Dendritic cell treated with granulocyte-macrophage colony-stimulating factor and Interleukin-4, amounts not matched to agents 40 ng/mL and 50 ng/mL, for 4 days (primary cell): ENCODE data around the gene AUTS2.
A peak's percentile ranks its signal among the peaks of the same experiment; 100 is the strongest.

Source experiments
- H3K27ac Mint-ChIP-seq: one replicate; pipeline ENCODE4 v1.8.0; 2022; ENCODE audit warnings: mild to moderate bottlenecking, mixed read lengths
- H3K27me3 Mint-ChIP-seq: one replicate; pipeline ENCODE4 v1.8.0; 2022; ENCODE audit warnings: mild to moderate bottlenecking, mixed read lengths
- H3K36me3 Mint-ChIP-seq: one replicate; pipeline ENCODE4 v1.8.0; 2022; ENCODE audit warnings: low read depth, mixed read lengths
- H3K4me1 Mint-ChIP-seq: one replicate; pipeline ENCODE4 v1.8.0; 2022; ENCODE audit warnings: low read depth, mixed read lengths
- H3K4me3 Mint-ChIP-seq: one replicate; pipeline ENCODE4 v1.8.0; 2022; ENCODE audit warnings: mild to moderate bottlenecking, moderate library complexity, mixed read lengths
- H3K9me3 Mint-ChIP-seq: one replicate; pipeline ENCODE4 v1.8.0; 2022; ENCODE audit warnings: mixed read lengths
- intact Hi-C: fragments of 100-400 bp; cut with micrococcal nuclease; formaldehyde crosslinking; loops from one replicate; pipeline ENCODE4 v1.15.0; 2022

Gene AUTS2

DNA sequence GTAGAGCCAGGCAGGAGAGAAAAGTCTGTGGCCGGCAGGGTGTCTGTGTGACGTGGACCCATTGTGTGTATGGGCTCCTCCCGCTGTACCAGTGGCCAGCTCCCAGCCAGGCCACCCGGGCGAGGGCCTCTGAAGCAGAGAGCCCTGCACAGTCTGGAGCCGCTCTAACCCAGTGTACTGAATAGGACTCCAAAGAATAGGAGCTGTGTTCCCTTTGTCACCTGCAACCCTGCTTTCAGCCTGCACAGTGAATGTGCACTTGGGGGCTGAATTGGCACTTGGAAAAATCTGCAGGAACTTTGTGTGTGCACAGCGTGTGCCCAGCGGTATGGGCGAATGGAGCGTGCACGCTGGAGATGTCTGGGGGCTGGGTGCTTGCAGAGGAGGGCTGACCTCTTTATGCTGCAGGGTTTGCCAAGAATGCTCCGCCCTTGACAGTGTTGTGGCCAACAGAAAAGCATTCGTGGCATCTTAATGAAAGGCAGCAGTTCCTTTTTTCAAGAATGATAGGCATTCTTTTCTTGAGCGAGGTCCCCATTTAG, 216.2 kb downstream of the AUTS2 start:
- H3K36me3 Mint-ChIP-seq = no peaks in the 10 kb centered on the region
- H3K4me1 Mint-ChIP-seq = peaks cover 5% of the 10 kb centered on the region
- H3K9me3 Mint-ChIP-seq = no peaks in the 10 kb centered on the region
- H3K27ac Mint-ChIP-seq = no peak overlapping the region
- no peak overlapping the region for H3K4me3 Mint-ChIP-seq
- intact Hi-C loops = no loop called here
- H3K27me3 Mint-ChIP-seq = peaks cover 1% of the 10 kb centered on the region

DNA sequence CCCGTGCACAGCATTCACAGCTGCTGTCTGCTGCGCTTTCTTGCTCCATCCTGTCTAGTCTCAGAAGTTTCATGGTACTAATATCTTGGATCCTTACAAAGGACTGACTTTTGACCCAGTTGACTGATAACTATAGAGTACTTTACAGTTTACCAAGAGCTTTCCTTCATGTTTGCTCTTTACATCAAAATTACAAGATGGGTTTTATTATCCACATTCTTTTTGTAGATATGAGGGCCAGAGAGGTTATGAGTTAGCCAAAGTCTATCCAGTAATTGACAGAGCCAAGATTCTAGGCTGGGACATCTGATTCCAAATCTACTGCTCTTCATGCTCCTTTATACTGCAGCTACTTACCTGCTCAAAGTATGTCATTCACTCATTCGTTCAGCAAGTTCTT, 218.2 kb downstream of the AUTS2 start:
- H3K4me3 Mint-ChIP-seq = no peak overlapping the region
- no peaks in the 10 kb centered on the region for H3K9me3 Mint-ChIP-seq
- H3K27ac Mint-ChIP-seq = no peak overlapping the region
- H3K27me3 Mint-ChIP-seq = peaks cover 11% of the 10 kb centered on the region
- H3K36me3 Mint-ChIP-seq = no peaks in the 10 kb centered on the region
- H3K4me1 Mint-ChIP-seq = peaks cover 5% of the 10 kb centered on the region
- intact Hi-C loops = no loop called here

DNA sequence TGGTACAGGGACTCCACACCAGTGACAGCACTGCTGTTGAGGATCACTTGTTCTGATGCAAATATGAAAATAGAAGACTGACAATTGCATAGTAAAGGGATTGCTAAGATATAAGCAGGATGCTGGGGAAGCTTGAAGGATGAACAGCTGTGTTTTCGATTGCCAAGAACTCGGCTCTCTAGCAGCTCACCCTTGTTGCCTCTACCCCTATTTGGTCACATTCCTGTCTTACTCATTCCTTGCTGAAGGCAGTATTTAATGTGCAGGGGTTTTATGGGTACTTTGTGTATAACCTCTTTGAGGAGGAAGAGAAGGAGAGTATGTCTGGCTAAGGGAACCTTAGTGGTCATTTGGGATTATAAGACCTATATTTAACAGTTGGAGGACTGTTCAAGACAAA, 218.8 kb downstream of the AUTS2 start:
- H3K27ac Mint-ChIP-seq = no peak overlapping the region
- H3K4me3 Mint-ChIP-seq = no peak overlapping the region
- no peaks in the 10 kb centered on the region for H3K36me3 Mint-ChIP-seq
- intact Hi-C loops = no loop called here
- no peaks in the 10 kb centered on the region for H3K9me3 Mint-ChIP-seq
- peaks cover 5% of the 10 kb centered on the region for H3K4me1 Mint-ChIP-seq
- peaks cover 17% of the 10 kb centered on the region for H3K27me3 Mint-ChIP-seq

DNA sequence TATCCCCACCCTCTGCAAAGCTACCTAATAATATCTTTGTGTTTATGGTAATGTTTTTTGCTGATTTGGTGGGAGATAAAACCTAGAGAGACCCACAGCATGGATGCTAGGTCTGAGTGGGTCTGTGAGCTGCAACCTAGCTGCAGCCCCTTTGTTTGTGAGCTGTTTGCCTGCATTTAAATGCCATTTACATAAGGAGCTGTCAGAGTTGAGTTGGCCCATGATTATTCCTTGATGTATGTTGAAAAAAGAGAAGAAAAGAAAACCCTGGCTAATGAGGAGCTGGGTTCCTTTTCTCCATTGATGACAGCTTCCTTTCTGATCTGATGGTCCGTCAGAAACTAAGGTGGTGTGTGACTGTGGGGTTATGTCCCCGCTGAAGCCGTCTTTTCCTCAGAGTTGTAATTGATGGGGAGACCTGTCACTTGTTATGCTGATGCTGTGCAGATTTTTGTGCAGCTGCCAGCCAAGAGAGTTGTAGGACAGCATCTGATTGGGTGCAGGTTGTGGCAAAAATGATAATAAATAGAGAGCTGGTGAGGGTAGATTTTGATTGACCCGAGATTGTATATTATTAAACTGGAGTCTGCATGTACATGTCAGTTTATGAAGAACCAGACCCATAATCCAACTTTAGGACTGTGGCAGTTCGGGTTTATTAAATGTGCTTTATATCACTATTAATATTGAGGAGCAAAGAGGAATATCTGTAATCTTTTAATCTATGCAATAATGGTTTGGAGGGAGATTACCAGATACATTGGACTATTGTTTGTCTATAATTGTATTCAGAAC, 219.8 kb downstream of the AUTS2 start:
- intact Hi-C loops = no loop called here
- no peak overlapping the region for H3K4me3 Mint-ChIP-seq
- no peaks in the 10 kb centered on the region for H3K9me3 Mint-ChIP-seq
- no peak overlapping the region for H3K27ac Mint-ChIP-seq
- H3K27me3 Mint-ChIP-seq = peaks cover 25% of the 10 kb centered on the region
- H3K4me1 Mint-ChIP-seq = peaks cover 2% of the 10 kb centered on the region
- H3K36me3 Mint-ChIP-seq = no peaks in the 10 kb centered on the region

DNA sequence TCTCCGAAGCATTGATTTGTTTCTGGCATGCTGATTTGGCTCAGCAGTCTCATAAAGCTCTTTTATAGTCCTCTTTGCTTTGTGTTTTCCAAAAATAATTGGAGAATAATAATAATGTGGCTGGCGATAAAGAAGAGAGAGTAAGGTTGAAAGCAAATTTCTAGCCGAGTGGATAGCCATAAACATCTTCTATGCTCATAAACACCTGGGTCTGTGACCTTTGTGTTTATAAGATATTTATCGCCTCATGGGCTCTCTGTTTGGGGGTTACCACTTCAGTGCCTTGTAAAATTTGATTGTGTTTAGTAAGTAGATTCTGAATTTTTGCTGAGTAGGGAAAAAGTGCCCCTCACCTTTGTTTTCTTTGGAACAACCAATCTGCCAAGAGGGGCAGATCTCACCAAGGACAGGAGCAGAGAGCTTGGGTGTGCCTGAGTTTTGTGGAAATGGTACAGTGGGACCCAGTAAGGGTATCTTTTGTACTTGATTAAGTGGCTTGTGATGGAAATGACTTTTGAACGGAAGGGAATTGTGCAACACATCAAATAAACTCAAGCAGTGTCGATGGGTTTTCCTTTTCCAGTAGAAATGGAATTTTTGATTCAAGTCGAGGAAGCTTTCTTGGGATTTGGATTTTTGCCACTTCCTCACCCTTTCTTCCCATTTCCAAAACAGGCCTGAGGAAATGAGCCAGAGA, 220.5 kb downstream of the AUTS2 start:
- H3K27ac Mint-ChIP-seq = no peak overlapping the region
- no peaks in the 10 kb centered on the region for H3K36me3 Mint-ChIP-seq
- no peaks in the 10 kb centered on the region for H3K9me3 Mint-ChIP-seq
- peaks cover 4% of the 10 kb centered on the region for H3K4me1 Mint-ChIP-seq
- intact Hi-C loops = no loop called here
- no peak overlapping the region for H3K4me3 Mint-ChIP-seq
- peaks cover 32% of the 10 kb centered on the region for H3K27me3 Mint-ChIP-seq

DNA sequence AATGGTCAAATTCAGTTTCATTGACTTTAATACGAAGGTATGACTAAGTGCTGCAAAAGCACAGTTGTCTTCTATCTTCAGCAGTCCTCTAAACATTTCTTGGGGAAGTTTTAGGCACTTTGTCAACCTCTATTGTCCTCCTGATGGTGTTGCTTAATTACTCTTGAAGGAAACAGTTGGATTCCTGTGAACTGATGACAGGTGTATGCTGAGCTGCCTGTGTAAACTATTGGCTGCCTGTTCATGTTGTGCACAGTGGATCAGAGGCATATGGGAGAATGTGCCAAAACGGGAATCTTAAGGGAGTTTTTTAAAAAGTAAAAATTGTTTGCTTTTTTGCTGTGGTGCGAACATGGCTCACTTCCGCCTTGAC, 221.0 kb downstream of the AUTS2 start:
- peaks cover 32% of the 10 kb centered on the region for H3K27me3 Mint-ChIP-seq
- no peak overlapping the region for H3K4me3 Mint-ChIP-seq
- H3K4me1 Mint-ChIP-seq = peaks cover 6% of the 10 kb centered on the region
- no peaks in the 10 kb centered on the region for H3K9me3 Mint-ChIP-seq
- no peaks in the 10 kb centered on the region for H3K36me3 Mint-ChIP-seq
- H3K27ac Mint-ChIP-seq = no peak overlapping the region
- intact Hi-C loops = no loop called here

DNA sequence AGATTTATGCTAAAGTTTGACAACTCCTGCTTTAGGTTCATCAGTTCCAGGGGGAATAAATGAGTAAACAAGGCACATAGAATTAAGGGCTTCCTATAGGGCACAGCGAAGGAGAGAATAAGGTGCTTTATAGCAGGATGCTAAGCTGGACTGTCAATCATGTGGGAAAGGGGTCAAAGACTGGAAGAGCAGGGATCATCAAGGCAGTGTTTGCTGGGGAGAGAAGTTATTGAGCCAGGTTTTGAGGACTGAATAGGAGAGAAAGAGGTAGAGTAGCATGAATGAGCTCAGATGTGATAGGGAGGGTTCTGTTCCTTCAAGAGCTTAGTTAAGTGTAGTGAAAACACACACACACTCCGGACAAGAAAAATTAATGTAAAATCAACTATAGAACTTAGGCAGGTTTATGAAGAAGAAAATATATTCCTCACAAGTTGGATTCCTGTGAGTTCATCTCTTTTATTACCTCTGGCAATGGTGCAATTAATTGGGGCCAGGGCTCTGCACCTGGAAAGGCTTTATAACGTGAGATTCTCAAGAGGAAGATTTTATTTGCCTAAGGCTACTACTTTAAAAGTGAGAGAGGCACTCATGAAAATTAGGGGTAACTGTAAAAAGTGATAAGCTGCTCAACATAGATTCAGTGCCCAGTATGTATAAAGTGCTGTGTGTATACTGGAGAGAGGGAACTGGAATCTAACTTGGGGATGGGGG, 222.4 kb downstream of the AUTS2 start:
- Mint-ChIP-seq H3K4me3 (no peak overlapping the region), H3K36me3 (no peaks in the 10 kb centered on the region), H3K4me1 (peaks cover 12% of the 10 kb centered on the region), H3K9me3 (no peaks in the 10 kb centered on the region), H3K27ac (no peak overlapping the region), H3K27me3 (peaks cover 33% of the 10 kb centered on the region)
- intact Hi-C loops = loop anchor here (10.0 kb wide), 1 partner anchor 354 kb away; no protein-coding TSS in a partner anchor

DNA sequence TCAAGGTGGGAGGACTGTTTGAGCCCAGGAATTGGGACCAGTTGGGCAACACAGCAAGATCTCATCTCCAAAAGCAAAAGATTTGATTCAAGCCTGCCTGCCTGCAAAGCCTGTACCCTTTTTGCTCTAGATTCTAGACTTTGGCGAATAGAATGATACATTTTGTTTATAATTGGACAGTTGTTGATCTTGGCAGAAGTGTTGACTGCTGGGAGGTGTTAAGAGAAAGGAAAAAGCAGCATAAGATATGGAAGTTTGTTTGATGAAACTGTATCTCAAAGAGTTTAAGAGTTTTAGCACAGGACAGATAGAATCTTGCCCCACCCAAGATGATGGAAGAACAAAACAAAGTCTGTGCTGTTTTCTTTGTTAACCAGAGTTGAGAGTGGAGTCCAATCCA, 224.1 kb downstream of the AUTS2 start:
- H3K27me3 Mint-ChIP-seq = peaks cover 35% of the 10 kb centered on the region
- H3K27ac Mint-ChIP-seq = no peak overlapping the region
- intact Hi-C loops = loop anchor here (10.0 kb wide), 1 partner anchor 352 kb away; no protein-coding TSS in a partner anchor
- no peaks in the 10 kb centered on the region for H3K9me3 Mint-ChIP-seq
- no peaks in the 10 kb centered on the region for H3K36me3 Mint-ChIP-seq
- peaks cover 16% of the 10 kb centered on the region for H3K4me1 Mint-ChIP-seq
- H3K4me3 Mint-ChIP-seq = no peak overlapping the region

DNA sequence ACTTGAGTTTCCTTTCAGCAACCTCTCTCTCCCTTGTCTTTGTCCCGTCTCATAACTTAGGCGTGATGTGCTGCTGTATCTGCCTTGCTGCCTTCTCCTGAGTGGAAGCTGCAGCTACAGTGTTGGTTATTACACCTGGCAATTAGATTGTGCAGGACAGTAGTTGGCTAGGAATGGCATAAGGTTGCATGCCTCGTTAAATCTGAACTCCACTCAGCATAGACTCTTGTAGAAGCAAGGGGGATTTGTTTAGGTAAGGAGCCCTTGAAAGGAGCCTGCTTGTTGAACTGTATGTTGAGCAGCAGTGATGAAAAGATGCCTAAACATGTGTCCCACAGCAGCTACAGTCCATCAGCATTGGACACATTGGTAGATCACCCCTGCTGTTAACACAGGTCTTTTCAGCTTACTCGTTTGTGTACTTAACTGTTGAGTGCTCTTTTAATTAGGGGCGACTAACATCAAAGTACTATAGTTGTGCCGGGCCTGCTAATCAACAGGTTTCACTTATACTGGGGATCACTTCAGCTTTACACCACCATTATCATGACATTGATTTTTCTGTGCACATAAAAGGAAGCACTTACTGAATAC, 225.0 kb downstream of the AUTS2 start:
- no peaks in the 10 kb centered on the region for H3K9me3 Mint-ChIP-seq
- H3K4me1 Mint-ChIP-seq = peaks cover 25% of the 10 kb centered on the region
- intact Hi-C loops = loop anchor here (10.0 kb wide), 1 partner anchor 352 kb away; no protein-coding TSS in a partner anchor
- peak overlapping the region; percentile 70 for H3K4me3 Mint-ChIP-seq
- peaks cover 38% of the 10 kb centered on the region for H3K27me3 Mint-ChIP-seq
- no peaks in the 10 kb centered on the region for H3K36me3 Mint-ChIP-seq
- no peak overlapping the region for H3K27ac Mint-ChIP-seq

DNA sequence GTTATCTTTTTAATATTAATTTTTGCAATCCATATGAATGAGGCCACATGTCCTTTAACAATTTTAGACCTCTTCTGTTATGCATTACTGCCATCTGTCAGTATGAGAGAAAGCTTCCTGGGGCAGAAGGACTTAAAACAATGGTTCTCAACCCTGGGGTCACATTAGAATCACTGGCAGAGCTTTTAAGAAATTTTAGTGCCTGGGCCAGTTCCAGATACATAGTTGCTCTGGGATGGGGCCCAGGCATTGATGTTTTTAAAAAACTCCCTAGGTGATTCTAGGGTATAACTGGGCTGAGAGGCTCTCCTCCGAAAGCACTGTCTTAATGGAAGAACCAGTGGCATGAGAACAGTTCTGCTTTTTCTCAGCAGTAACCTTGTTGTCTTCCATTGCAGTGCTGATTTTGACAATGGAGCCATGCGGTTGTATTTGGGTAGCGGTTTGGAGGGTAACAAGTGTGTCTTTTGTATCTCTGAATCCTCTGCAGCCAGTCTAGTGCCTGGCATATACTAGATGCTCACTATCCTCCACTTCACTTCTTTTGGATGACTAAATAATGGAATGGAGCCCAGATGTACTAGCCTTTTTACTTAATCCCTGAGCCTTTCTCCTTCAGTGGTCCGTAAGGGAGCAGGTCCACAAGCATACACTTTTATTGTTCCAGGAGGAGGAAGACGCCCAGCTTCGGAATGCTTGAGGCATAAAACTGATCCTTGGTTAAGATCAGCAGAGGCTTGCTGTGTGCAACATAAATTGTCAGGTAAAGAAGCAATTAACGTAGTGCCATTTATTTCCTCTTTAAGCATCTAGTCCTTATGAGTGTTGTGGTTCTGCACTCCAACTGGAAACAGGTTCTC, 227.1 kb downstream of the AUTS2 start:
- intact Hi-C loops = loop anchor here (10.0 kb wide), 1 partner anchor 349 kb away; no protein-coding TSS in a partner anchor
- Mint-ChIP-seq H3K27me3 (peaks cover 36% of the 10 kb centered on the region), H3K4me3 (no peak overlapping the region), H3K4me1 (peaks cover 25% of the 10 kb centered on the region), H3K9me3 (no peaks in the 10 kb centered on the region), H3K27ac (peak overlapping the region; percentile 66), H3K36me3 (no peaks in the 10 kb centered on the region)

DNA sequence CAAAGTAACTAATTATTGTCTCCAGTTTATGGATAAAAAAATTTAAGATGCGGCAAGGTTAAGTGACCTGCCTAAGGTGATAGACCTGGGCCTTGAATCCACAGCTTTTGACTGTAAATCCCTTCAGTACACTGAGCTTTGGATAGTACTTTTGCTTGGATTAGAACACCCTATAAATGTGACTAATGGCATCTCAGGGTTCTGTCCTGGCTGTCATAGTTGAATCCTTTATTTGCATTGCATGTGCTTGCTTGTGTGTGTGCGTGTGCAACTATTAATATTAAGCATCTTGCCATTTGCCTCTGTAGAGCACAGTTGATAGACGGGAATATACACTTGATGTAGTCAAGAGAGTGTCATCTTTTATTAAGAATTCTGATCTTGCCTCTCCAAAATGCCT, 228.0 kb downstream of the AUTS2 start:
- intact Hi-C loops = loop anchor here (10.0 kb wide), 1 partner anchor 349 kb away; no protein-coding TSS in a partner anchor
- Mint-ChIP-seq H3K4me1 (peaks cover 25% of the 10 kb centered on the region), H3K27me3 (peaks cover 30% of the 10 kb centered on the region), H3K27ac (no peak overlapping the region), H3K4me3 (no peak overlapping the region), H3K9me3 (no peaks in the 10 kb centered on the region), H3K36me3 (no peaks in the 10 kb centered on the region)

DNA sequence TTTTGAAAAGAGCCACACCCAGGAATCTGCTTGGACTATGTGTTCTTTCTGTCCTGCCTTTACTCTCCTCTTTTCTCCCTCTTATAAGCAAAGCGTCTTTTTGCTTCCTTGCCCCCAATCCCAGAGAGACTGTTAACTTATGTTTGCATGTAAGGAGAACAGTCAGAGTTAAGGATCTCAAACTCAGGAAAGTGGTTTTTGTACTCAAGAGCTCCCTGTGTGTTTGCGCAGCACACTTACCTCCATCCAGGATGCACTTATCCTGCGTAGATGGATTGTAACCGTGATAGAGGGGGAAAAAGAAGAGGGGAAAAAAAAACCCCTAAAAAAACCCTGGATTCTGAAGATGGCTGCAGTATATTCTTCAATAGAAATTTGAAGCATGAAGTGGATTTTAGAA, 228.9 kb downstream of the AUTS2 start:
- no peak overlapping the region for H3K27ac Mint-ChIP-seq
- H3K27me3 Mint-ChIP-seq = peaks cover 22% of the 10 kb centered on the region
- H3K4me3 Mint-ChIP-seq = no peak overlapping the region
- H3K4me1 Mint-ChIP-seq = peaks cover 25% of the 10 kb centered on the region
- intact Hi-C loops = loop anchor here (10.0 kb wide), 1 partner anchor 348 kb away; no protein-coding TSS in a partner anchor
- H3K9me3 Mint-ChIP-seq = no peaks in the 10 kb centered on the region
- no peaks in the 10 kb centered on the region for H3K36me3 Mint-ChIP-seq

DNA sequence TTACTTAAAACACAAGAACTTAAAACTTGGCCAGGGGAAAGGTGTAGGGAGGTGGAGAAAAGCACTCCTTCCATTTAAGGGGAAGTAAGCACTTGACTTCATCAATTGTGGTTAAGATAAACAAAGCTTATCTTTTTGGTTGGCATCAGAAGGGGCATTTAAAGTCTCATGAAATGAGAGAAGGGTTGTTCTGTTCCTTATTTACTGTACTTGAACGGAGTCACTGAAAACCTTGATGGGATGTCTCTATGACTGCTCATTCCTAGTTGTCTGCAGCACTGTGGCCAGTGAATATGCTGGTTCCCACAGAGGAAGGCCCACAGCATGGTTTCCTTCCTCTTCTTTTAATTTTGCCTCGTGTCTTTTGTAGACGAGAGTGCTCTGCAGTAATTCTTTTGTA, 229.3 kb downstream of the AUTS2 start:
- intact Hi-C loops = loop anchor here (10.0 kb wide), 1 partner anchor 347 kb away; no protein-coding TSS in a partner anchor
- peaks cover 18% of the 10 kb centered on the region for H3K27me3 Mint-ChIP-seq
- no peaks in the 10 kb centered on the region for H3K36me3 Mint-ChIP-seq
- H3K4me3 Mint-ChIP-seq = no peak overlapping the region
- no peaks in the 10 kb centered on the region for H3K9me3 Mint-ChIP-seq
- no peak overlapping the region for H3K27ac Mint-ChIP-seq
- peaks cover 25% of the 10 kb centered on the region for H3K4me1 Mint-ChIP-seq
